GM18520 (cell line): Measurements from ENCODE around the gene SLC22A13.

Source experiments
- ATAC-seq: cut with Tn5 transposase; IDR thresholded peaks from one replicate; pipeline ENCODE4 v1.9.1; 2021; ENCODE audit not compliant: unreplicated experiment

SLC22A13 gene

DNA sequence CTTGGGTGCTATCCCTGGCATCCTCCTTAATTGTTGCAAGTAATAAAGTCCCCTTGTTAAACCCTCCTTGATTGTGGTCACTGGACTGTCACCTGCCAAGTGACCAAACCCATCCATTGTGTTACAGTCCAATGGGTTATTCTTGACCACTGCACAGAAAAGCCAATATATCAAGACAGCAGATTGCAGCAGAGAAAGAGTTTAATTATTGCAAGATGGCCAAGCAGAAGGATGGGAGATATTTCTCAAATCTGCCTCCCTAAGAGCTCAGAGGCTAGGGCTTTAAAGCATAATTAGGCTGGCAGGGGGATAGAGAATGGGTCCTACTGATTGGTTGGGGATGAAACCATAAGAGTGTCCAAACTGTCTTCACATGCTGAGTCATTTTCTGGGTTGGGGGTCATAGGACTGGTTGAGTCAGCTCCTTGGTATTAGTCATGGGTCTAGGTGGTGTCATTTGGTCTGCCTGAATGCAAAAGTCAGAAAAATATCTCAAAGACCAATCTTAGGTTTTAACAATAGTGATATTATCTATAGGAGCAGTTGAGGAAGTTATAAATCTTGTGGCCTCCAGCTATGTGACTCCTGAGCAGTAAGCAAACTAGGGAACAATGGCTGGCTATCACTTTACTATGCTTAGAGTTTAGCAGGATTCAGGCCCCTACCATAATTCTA is 61.9 kb downstream of the SLC22A13 start:
- no peak for ATAC-seq
